Glutamatergic neuron (in vitro differentiated cells): ENCODE data around the gene RRBP1. TPM values are rescaled to one million over a fixed set of nuclear protein-coding genes. Genes with fewer than 3 reads are reported as not detected.

ENCODE experiments used
- DNase-seq: peaks from one replicate; pipeline ENCODE4 v3.0.0; 2022
- H3K27ac Mint-ChIP-seq: one replicate; pipeline ENCODE4 v1.8.0; 2020; ENCODE audit warnings: mild to moderate bottlenecking, mixed read lengths, inconsistent platforms; ENCODE audit not compliant: unreplicated experiment
- H3K27me3 Mint-ChIP-seq: one replicate; pipeline ENCODE4 v1.8.0; 2020; ENCODE audit warnings: mild to moderate bottlenecking, moderate library complexity, mixed read lengths, inconsistent platforms; ENCODE audit not compliant: unreplicated experiment
- H3K36me3 Mint-ChIP-seq: one replicate; pipeline ENCODE4 v1.8.0; 2020; ENCODE audit warnings: mild to moderate bottlenecking, mixed read lengths, inconsistent platforms; ENCODE audit not compliant: unreplicated experiment
- H3K4me1 Mint-ChIP-seq: one replicate; pipeline ENCODE4 v1.8.0; 2020; ENCODE audit warnings: mild to moderate bottlenecking, low read depth, mixed read lengths, inconsistent platforms; ENCODE audit not compliant: unreplicated experiment
- H3K4me3 Mint-ChIP-seq: one replicate; pipeline ENCODE4 v1.8.0; 2020; ENCODE audit warnings: mild to moderate bottlenecking, mixed read lengths, inconsistent platforms; ENCODE audit not compliant: unreplicated experiment
- H3K9me3 Mint-ChIP-seq: one replicate; pipeline ENCODE4 v1.8.0; 2020; ENCODE audit warnings: mild to moderate bottlenecking, moderate library complexity, mixed read lengths, inconsistent platforms; ENCODE audit not compliant: unreplicated experiment
- CTCF ChIP-seq: fragments of 200-600 bp; sonication (generic); IDR thresholded peaks from one replicate; pipeline ENCODE4 v1.5.0; 2021; ENCODE audit not compliant: partially characterized antibody, unreplicated experiment
- total RNA-seq: library from RNA; stranded (reverse); fragmentation: NEBNext Ultra II Directional; extraction: Animal tissue kit (Norgen Biotek cat#: 25700); gene quantifications from one replicate; pipeline ENCODE4 v1.2.1, GENCODE V29; 2021; ENCODE audit not compliant: unreplicated experiment

RRBP1 gene
- total RNA-seq, 1 donor from 2014 or later = 63.3 TPM

GRCh38 chr20:17572034-17572638 lies 109.9 kb downstream of the RRBP1 start:
- no peak overlapping the region for H3K27ac Mint-ChIP-seq
- peaks cover 7% of the 10 kb centered on the region for H3K27me3 Mint-ChIP-seq
- no peaks in the 10 kb centered on the region for H3K36me3 Mint-ChIP-seq
- peak overlapping the region; percentile 97 for H3K4me3 Mint-ChIP-seq
- no peak for DNase-seq
- no peak for TF ChIP-seq CTCF
- H3K9me3 Mint-ChIP-seq = peaks cover 8% of the 10 kb centered on the region
- peaks cover 31% of the 10 kb centered on the region for H3K4me1 Mint-ChIP-seq

- H3K36me3 Mint-ChIP-seq = no peaks in the 10 kb centered on the region
- peak overlapping the region; percentile 89 for H3K27ac Mint-ChIP-seq
- H3K9me3 Mint-ChIP-seq = peaks cover 8% of the 10 kb centered on the region
- peaks cover 7% of the 10 kb centered on the region for H3K27me3 Mint-ChIP-seq
- peak overlapping the region; percentile 97 for H3K4me3 Mint-ChIP-seq
- TF ChIP-seq CTCF = no peak
- DNase-seq = no peak
- peaks cover 29% of the 10 kb centered on the region for H3K4me1 Mint-ChIP-seq
Observed at GRCh38 chr20:17571153-17571527, 110.9 kb downstream of the RRBP1 start.

- Mint-ChIP-seq H3K27ac (peak overlapping the region; percentile 89), H3K4me1 (peaks cover 25% of the 10 kb centered on the region), H3K27me3 (peaks cover 7% of the 10 kb centered on the region), H3K4me3 (peak overlapping the region; percentile 97), H3K36me3 (no peaks in the 10 kb centered on the region), H3K9me3 (peaks cover 8% of the 10 kb centered on the region)
- TF ChIP-seq CTCF = no peak
- peak; percentile 70 for DNase-seq
Observed at GRCh38 chr20:17570347-17571152, 111.5 kb downstream of the RRBP1 start.

- TF ChIP-seq CTCF = no peak
- peak within 1 kb of the TSS; percentile 90 for H3K27ac Mint-ChIP-seq
- peak within 1 kb of the TSS; percentile 97 for H3K4me3 Mint-ChIP-seq
- peaks cover 8% of the 10 kb centered on the region for H3K9me3 Mint-ChIP-seq
- H3K36me3 Mint-ChIP-seq = no peaks in the 10 kb centered on the region
- peaks cover 21% of the 10 kb centered on the region for H3K4me1 Mint-ChIP-seq
- DNase-seq = peak; percentile 95
- H3K27me3 Mint-ChIP-seq = peaks cover 7% of the 10 kb centered on the region
Observed at GRCh38 chr20:17569616-17570346, 112.3 kb downstream of the RRBP1 start, which contains the start of gene DSTN. DSTN (plus strand) TSS chr20:17570075; CDS start chr20:17570209, 134 bp downstream.
